Stimulated activated naive CD4-positive, alpha-beta T cell treated with Interleukin-2 at 50 U/mL for 16 hours (primary cell): ENCODE data around the gene EHD4.

Experiments
- DNase-seq: peaks from one replicate; lab custom pipeline; 2025; lab: John Stamatoyannopoulos, UW

The EHD4 gene

DNA sequence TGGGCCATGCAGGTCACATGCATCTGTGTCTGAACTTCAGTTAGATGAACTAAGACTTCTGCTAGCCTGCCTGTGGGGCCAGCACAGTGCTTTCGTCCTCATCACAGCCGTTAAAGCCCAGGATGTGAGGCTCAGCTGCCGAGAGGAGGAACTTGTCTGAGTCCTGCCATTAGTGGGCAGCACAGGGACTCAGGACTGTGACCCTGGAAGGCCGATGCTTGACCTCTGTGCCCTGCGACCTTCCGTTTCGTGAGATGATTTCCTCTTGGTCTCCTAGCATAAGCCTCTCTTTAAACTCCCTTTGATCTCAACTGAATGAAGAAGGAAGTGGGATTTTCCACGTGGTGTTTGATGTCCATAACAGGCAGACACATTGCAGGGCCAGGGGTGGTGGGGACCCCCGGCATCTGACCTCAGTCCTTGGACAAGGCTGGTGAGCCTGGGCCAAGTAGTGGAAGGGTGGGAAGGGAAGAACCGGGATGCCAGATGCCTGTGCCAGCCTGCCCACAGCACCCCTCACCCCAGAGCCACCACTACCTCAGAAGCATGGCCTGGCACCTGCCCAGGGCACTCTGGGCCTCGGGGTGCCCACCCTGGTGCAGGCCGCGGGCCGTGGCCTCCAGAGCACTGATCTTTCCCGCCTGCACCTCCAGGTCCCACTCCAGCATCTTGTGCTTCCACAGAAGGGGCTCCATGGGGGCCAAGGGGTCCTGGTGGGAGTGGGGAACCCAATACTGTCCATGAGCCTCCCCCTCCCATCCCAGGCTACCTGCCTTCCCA lies 112.1 kb downstream of the EHD4 start:
- no peak for DNase-seq

GRCh38 chr15:41858756-41859155 lies 113.6 kb downstream of the EHD4 start:
- DNase-seq: no peak

GRCh38 chr15:41857316-41857715 lies 115.0 kb downstream of the EHD4 start:
- no peak for DNase-seq

- DNase-seq: no peak
These were observed 115.6 kb downstream of the EHD4 start for GRCh38 chr15:41856716-41857115.

- no peak for DNase-seq
These were observed 116.1 kb downstream of the EHD4 start for GRCh38 chr15:41856262-41856661.

DNA sequence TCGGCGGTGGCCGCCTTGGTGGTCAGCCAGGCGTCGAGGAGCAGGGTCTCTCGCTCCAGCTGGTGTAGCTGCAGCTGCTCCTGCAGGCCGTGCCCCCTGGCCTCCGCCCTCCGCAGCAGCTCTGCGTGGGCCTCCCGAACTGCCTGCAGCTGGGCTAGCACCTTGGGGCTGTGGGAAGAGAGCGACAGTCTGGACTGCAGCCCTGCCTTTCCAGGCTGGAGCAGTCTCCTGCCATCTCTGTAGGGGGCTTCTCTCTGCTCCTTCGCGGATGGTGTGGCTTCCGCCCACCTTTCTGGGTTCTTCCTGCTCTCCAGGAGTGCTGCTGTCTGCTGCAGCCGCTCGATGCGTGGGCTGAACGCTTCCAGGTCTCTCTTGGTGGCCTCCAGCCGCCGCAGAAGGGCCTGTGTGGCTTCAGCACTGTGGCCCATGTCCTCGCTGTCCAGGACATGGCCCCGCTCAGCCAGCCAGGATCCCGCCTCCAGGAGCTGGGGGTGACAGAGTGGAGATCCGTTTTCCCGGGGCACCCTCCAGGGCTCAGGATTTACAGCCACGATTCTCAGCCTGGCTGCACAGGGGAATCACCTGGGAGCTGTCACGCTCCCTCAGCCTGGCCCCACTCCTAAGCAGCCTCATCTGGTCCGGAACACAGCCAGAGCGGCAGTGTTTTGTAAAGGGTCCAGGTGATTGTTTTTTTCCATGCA lies 116.9 kb downstream of the EHD4 start:
- DNase-seq: no peak

- no peak for DNase-seq
These were observed 117.9 kb downstream of the EHD4 start for GRCh38 chr15:41854443-41854842.

- DNase-seq: no peak
These were observed 118.5 kb downstream of the EHD4 start for GRCh38 chr15:41853831-41854230.

DNA sequence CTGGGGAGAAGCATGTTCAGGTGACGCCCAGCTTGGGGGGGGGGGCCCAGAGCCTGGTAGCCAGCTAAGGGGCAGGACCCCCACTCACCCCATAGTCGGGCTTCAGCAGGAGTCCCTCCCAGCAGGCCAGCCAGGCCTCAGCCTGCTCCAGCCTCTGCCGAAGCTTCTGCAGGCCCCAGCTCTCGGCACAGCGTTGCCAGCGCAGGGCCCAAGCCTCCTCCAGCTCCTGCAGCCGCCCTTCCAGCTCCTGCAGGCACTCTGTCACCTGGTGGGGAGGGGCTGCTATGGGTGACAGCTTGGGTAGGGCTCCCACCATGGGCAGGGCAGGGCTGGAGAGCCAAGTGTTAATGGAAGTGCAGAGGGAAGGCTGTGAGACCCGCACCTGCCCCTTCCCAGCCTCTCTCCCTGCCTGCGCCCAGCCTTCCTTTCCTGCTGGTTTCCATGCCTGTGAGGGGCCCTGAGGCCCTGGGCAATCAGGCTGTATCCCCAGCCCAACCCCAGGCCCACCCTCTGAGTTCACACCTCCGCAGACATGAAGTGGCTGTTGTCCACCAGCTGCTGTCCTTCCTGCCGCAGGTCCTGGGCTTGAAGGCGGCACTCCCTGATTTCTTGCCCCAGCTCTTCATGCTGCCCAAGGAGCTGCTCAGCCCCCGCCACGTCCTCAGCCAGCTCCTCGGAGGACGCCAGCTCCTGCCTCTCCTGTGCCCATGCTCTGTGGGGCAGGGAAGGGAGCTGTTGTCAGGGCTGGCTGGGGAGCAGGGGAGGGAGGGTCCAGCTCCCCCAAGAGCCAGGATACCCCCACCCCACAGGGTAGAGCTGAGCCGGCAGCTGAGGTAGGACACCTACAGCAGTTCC lies 119.4 kb downstream of the EHD4 start:
- DNase-seq: no peak

DNA sequence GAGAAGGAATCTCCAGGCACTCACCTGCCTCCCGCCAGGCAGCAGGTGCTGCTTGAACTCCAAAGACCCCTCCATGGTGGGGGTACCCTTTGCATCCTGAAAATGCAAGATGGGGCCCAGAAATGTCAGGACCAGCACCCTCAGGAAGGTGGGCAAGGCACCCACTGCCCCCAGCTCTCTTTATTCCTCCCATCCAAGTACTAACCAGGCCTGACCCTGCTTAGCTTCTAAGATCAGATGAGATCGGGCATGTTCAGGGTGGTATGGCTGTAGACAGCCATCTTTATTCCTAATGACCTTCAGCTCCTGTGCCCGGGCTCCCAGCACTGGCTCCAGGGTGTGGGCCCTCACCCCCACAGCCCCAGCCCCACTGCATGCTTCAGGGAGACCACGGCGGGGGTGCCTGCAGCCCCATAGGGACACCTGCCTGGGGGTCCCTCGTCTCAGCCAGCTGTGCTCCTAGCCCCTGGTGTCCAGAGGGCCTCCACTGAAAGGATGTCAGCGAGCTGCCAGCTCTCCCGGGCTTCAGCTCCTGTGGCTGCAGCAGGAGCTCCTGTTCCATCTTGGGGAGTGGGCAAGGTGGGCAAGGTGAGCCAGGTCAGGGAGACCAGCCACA lies 120.5 kb downstream of the EHD4 start:
- DNase-seq: no peak

GRCh38 chr15:41851167-41851523 lies 121.2 kb downstream of the EHD4 start:
- DNase-seq: no peak

DNA sequence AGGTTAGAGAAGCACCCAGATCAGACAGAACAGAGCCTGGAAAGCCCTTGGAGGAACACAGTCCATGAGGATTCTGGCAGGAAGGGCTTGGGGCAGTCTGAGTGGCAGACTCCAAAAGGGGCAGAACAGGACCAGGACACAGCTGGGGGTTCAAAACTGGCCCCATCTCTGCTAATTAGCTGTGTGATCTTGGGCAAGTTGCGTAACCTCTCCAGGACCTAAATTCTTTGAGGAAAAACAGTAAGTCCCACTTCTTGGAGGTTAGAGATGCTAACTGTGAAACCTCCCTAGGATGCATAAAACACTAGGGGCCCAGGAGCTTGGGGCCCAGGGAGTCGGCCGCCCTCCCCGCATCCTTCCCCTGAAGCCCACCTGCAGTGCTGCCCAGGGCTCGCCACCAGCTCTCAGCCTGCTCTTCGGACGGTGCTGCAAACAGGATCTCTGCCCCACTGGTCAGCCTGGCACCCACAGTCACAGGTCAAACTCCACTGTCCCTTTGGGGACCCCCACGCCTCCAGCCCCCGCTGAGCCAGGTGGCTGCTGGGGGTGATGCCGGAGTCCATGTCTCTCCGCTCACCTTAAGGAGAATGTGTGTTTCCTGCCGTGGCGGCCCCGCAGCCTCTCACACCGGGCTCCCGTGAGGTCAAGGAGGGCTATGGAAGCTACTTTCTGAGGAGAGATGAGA lies 121.7 kb downstream of the EHD4 start:
- DNase-seq: no peak

- DNase-seq: no peak
These were observed 122.5 kb downstream of the EHD4 start for GRCh38 chr15:41849861-41850260.

DNA sequence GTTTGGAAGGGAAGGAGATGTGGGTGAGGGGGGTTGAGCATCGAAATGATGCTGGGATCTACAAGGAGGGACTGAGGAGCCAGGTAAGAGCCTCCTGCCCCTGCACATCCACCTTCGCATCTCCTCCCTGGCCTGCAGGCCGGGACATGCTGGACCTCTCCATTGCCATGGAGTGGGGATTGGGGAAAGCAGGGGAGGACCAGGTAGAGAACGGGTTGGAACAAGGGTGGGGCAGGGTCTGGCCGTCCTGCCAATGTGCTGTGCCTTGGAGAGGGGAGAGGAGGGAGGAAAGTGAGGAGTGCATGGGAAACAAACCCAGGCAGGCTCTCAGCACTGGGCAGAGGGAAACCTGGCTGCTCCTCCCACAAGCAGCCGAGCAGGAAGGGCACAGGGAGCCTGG lies 123.2 kb downstream of the EHD4 start:
- DNase-seq: no peak

- peak; percentile 45 for DNase-seq
These were observed 123.7 kb downstream of the EHD4 start for GRCh38 chr15:41848631-41849030.

- no peak for DNase-seq
These were observed 124.4 kb downstream of the EHD4 start for GRCh38 chr15:41847981-41848380.

DNA sequence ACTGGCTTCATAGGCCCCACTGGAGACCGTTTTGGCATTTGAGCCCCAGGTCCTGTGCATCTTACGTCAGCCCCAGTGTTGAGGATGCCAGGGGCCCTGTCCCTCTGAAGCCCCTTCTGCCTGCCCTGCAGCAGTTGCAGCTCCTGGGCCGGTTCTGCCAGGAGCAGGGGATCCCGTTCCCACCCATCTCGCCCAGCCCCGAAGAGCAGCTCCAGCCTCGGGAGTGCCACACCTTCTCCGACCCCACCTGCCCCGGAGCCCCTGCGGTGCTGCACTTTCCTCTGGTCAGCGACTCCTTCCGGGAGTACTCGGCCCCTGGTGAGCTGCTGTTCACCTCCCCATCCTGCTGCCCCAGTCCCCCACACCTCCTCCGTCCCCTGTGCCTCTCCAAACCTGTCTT lies 125.2 kb downstream of the EHD4 start:
- DNase-seq: no peak
